GM04504 (cell line): ENCODE data around the gene TUBGCP6.
A peak's percentile ranks its signal among the peaks of the same experiment; 100 is the strongest.

ENCODE experiments used
- DNase-seq: peaks from one replicate; pipeline ENCODE4 v3.0.0-alpha.2; 2012; ENCODE audit warnings: low read depth

The TUBGCP6 gene

DNA sequence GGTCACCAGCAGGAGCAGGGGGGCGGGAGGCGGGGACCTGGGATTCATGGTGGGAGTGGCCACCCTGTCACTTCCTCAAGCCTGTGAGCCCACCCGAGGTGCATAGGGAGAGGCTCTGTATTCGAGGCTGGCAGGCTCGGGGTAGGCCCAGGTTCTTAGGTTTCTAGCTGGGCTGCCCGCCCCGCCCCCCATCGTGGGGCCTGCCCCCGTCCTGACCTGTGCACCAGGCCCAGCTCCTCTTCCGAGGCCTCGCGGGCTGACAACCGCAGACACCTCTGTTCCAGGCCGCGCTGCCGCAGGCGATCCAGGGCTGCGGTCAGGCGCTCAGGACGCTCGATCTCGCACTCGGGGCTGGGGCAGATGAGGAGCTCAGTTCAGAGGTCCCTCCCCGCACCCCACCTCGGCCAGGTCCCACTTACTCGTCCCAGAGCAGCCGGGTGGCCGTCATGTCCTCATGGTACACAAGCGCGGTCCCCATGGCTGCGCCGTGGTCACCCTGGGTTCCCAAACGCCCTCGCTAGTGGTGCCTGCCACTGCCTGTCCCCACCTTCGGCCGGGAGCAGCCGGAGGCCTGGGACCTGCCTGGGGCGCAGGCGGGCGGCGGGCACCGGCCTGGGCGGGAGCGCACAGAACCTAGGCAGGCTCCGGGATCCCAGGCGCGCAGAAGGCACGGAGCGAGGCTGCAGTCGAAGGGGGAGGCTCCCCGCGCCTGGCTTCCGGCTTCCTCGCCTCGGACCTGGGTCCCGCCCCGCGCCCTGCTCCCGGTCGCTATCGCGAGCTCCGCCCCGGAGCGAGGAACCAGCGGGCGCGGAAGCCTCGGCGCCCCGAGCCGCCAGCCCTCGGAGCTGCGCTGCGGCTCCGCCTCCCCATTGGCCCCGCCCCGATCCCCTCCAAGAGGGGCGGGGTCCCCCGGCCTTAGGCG lies 6.0 kb upstream of the TUBGCP6 start, which contains the start of gene HDAC10:
Gene HDAC10, minus strand, starts transcription at position 711 of the 922 bp plus-strand sequence. Its CDS starts 233 bp downstream, at position 478.
- peak; percentile 58 for DNase-seq

DNA sequence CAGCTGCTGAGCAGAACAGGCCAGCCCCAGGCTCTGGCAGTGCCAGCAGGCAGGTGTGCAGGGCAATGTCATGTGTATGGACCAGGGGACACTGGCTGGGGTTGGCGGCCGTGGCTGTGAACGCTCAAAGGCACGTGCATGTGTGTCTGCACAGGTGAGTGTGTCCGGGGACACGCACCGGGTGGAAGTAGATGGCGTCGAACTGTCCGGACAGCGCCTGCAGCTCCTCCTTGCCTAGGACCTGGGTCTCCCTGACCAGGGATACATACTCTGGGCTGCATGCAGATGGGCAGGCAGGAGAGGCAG lies 5.4 kb upstream of the TUBGCP6 start:
- DNase-seq, result no peak

DNA sequence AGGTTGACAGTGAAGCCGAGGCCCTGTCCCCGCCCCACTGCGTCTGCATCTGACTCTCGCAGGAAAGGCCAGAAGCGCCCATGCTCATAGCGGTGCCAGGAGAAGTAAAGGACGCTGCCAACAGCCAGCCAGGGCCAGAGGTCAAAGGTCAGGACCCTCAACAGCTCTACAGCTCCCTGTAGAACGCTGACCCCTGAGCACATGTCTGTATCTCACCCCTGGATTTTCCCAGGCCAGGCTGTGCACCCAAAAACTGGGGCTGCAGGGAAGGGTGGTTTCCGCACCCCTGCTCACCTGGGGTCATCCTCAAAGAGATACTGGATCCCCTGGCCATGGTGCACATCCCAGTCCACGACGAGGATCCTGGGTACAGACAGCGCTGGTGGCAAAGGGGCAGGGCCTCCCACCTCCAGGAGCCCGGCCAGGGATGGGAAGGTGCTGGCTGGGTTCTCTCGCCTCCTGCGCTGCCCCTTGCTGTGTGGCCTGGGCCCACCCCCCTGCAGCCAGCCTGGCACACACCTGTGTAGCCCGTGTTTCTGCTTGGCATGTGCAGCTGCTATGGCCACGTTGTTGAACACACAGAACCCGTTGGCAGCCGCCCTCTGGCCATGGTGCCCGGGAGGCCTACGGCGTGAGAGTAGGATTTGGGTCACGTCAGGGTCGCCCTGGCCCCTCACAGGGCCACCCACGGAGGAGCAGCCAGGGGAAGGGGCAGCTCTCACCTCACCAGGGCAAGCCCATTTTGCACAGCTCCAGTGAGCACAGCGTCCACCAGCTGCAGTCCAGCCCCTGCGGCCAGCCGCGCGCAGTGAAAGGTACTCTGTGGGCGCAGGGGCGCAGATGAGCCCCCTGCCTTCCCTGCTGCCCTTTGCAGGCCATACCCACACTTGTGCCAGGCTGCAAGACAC lies 4.8 kb upstream of the TUBGCP6 start:
- no peak for DNase-seq

DNA sequence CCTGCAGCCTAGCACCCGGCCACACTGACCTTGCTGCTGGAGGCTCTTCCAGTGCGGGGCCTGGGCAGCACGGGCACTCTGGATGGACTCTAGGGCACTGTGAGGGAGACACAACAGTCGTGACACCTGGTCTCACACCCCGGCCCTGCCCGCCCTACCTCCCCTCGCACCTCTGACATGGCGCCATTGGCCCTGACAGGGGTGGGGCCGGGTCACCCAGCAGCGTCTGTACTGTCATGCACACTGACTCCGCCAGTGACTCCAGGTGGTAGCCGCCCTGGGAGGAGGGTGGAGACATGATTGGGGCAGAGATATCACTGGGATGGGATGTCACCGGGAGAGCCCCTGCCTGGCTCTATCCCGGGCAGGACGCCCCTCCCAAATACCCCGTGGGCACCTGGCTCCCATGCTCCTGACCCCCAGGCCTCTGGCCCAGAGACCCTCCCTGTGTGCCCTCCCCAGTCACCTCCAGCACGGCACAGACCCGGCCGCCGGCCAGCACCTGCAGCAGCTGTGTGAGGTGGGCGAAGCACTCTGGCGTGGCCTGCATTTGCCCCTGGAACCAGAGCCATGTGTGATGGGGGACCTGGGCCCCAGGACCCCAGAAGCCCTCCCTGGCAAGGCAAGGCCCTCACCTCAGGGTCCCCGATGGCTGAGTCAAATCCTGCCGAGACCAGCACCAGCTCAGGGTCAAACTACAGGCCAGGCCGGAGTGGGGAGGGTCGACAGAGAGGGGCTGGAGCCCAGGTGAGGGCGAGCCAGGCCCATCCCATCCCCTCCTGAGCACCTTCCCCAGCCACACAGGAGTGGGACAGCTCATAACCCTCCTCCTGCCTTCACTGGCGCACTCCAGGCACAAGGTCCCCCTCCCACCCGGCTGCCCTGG lies 3.6 kb upstream of the TUBGCP6 start:
- no peak for DNase-seq

DNA sequence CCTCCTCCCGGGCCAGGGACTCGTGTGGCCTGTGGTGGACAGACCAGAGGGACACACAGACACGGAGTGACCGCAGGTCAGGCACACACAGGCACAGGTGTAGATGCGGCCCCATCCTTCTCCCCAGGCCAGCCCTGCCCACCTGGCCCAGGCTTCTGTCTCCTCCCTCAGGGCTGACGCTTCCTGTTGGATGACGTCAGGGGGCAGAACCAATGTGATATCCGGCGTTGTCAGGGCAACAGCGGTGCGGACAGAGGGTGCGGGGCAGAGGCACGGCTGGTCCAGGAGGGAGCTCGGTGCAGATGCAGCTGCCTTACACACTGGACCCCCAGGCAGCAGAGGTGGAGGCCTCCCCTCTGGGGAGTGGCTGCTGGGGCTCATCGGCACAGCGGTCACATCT lies 2.9 kb upstream of the TUBGCP6 start:
- DNase-seq, result no peak

DNA sequence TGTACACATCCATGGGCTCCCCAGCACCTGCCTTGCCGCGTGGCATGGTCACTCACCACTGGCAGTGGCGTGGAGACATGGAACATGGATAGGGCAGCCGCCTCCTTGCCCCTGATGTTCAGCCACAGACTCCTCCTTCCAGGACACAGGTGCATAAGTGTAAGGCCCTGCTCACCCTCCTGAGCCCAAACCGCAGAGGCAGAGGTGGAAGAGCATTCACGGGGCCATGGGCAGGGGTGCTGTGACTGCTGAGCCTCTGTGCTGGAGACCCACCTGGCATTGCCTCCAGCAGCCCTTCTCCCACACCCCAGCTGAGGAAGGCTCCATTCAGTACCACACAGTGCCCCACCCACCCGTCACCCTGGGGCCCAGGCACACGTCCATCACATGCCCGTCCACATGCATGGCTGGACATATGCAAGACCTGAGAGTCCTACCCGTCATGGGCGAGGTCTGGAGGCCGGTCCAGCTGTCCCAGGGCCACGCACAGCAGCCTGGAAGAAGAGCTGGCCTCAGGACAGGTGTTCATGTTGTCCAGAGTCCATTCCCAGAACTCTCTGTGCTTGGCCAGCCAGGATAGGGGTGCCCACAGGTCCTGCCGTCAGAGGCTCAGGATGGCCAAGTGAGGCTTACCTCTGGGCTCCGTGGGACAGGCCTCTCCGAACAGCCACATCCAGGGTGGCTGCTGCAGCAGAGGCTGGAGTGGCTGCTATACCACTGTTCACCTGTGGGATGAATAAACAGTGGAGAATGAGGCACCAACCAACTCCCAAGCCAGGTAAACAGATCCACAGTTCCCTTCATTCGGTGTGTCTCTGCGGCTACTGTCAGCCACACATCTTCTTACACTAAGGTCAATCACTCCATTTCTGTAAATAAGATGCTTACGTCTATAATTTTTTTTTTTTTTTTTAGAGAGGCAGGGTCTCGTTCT lies 1.7 kb upstream of the TUBGCP6 start:
- DNase-seq, result no peak

DNA sequence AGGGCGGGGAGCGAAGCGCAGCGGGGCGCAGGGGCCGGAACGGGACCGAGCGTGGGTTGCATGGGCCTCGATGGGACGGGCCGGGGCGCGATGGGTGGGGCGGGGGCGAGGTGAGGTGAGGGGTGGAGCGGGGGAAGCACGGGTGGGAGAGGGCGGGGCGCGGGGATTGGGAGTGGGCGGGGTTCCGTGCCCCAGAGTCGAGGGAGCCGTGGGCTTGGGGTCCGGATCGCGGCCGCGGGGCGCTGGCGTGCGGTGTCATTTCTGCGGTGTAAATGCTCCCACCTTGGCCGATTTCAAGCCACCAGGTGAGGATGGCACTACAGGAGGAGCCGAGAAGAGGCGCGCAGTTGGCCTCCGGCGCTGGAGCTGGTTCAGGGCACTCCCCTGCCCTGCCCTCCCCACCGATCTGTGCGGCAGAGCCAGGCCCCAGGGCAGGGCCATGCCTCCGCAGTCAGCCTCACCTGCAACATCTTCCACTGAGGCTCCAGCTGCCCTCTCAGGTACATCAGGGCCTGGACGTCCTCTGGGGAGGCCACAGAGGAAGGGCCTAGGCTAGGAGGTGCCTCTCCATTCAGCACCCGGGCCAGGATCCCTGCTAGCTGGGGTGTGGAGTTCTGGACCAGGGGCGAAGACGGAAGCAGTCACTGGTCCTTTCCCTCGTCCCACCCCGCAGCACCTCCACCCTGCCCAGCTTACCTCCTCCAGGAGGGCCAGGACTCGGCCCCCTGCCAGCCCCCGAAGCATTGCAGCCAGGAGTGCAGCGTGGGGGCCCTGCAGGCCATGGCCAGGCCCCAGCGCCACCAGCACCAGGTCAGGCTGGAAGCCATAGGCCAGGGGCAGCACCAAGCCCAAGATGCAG lies 620 bp upstream of the TUBGCP6 start:
- DNase-seq, result no peak

DNA sequence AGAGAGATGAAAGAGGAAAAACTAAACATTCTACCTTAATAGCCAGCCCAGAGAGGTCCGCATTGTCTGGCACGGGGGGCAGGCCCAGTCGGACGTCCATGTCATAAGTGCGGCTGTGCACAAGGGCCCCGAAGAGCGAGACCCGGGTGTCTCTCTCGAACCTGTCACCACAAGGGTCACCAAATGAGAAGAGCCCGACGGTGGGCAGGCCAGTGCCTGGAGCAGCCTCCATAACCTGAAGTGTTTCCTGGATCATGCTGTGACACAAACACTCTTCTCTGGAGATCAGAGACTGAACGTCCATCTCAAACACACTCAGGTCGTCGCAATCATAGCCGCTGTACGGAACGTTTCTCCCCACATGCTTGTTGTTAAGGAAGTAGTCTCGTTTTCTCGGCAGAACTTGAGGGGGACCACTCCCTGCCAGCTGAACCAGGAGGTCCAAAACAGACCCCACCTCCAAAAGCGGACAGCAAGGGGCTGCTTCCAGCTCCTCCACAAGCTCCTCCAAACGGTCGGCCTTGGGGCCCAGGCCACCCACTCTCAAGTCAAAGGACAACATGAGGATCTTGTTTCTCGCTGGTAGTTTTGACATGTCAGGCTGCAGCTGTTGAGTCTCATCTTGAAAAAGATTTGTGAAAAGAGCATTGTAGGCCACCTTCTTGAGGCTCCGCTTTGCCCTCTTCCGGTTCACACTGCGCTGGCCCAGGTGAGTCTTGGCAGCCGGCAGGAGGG lies 971 bp downstream of the TUBGCP6 start:
- no peak for DNase-seq

DNA sequence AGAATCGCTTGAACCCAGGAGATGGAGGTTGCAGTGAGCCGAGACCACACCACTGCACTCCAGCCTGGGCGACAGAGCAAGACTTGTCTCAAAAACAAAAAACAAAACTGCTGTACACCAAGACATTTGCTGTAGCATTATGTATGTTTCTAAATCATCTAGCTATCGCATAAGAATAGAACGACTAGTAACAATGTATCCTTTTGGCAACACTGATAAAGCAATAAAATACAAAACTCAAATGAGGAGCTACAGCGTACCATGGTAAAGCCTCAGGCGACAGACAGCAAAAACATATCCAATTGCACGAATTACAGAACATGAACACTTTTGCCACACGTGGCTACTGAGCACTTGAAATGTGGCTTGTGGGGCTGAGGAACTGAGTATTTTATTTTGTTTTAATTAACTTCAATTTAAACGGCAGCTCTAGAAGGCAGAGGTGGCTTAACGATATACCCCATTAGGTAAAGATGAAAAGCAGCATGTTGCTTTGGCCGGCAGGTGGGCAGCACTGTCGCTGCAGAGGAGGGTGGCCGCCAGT lies 2.3 kb downstream of the TUBGCP6 start:
- DNase-seq, result no peak

DNA sequence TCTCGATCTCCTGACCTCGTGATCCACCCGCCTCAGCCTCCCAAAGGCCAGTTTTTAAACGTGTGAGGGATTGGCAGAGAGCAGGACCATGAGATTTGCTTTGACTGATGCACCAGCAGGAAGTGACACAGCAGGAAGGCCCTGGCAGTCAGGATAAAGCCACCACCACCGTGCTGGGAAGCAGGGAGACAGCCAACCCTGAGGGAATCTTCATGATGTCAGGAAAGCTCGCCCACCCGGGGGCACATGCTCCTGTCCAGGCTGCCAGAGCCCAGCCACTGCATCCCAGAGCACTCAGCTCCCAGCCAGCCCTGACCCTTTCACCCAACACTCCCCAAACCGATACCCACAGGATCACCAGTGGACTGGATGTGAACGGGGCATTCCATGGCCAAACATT lies 6.1 kb downstream of the TUBGCP6 start:
- DNase-seq, result no peak

DNA sequence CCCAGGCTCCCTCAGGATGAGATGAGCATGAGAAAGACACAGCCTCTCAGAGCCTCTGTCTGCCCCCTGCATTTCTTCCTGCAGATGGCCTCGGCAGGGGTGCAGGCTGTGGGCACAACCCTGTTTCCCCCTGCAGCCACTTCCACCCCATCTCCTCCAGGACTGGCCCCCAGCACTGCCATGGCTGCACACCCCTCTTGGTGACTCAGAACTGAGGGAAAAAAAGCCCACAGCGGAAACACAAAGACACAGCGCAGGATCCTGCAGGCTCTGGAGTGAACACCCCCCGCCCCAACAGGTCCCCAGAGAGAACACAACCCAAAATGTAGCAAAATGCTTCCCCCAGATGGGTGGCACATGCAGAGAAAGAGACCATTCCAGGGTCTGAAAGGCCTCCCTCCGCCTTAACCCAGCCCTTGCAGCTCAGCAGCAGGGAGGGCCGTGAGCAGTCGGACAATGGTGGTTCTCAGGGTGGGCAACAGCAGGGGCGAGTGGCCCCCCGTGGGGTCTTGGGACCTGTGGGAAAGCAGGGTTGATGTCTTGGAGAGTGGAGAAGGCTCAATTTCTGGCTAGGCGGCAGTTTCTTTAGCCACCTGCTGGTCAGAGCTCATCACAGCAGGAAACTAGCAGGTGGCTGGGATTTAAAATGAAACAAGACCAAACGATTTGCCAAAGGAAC lies 8.0 kb downstream of the TUBGCP6 start:
- DNase-seq, result no peak

DNA sequence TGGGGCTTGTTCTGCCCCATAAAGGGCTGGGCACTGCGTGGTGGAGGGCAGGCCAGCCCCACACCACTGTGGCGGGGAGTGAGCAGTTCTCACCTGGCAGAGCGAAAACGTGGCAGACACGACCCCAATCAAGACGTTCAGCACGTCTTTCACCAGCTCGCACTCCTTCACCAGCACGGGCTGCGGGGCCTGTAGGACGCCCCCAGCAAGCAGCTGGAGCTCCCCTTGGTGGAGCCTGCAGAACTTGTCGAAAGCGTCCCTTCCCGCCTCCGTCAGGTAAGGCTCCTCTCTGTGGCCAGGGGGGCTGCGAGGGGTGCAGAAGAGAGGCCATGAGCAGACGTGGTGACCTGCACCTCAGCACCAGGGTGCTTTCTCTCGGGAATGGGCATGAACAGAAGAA lies 11.6 kb downstream of the TUBGCP6 start:
- DNase-seq, result no peak

DNA sequence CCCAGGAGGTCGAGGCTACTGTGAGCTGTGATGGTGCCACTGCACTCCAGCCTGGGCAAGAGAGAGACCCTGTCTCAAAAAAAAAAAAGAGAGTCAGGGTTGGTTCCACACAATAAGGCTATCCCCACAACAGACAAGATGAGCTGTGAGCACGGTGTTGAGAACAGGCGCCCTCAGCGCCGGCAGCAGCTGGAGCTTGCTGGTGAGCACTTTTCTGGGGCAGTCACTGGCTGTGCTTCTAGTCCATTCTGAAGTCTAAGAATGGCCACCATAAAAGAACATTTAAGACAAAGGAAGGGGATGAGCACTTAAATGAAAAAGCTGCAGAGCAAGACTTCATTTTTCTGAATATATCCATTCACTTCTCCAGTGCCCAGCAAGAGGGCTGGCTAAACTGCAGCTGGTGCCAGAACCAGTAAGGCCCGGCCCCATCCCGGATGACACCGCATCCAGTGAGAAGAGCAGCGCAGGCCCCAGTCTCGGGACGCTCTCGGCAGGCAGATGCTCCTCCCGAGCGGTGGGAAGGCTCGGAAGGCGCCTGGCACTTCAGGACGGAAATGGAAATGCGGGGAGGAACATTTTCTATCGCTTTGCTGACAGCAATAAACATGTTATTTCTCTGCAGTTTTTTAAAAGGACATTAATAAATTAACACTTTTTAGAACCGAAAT lies 12.2 kb downstream of the TUBGCP6 start:
- DNase-seq, result no peak

DNA sequence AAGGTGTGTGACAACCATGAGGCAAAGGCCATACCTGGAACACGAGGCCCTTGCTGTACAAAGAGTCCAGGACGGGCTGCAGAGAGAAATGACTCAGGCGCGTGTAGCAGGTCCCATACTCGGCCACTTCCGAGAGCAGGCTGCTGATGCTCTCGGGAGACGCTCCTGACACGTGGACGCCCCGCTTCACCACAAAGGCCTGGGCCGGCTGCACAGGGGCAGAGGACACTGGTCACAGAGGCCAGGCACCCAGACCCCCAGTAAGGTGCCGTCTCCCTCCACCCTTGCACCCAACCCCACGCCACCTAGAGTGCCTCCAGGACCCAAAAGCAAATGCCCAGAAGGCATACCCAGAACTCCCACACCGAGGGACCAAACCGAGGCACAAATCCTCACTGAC lies 15.5 kb downstream of the TUBGCP6 start:
- DNase-seq, result no peak

DNA sequence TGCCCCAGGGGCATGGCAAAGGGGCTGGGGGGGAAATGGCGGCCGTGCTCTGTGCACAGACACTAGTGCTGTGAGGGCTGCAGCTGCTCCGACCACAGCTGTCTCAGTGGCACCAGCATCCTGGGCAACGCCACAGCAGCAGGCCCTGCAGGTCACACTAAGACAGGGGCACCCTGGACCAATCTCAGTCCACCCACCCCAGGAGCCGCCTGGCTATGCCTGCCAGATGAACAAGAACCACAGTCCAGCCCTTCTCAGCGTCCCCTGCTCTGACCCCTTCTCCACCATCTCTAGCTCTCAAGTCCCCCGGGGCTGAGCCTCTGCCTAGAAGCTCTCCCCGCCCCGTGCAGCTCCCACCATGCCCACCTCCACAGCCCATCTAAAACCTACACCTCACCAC lies 16.5 kb downstream of the TUBGCP6 start:
- no peak for DNase-seq

DNA sequence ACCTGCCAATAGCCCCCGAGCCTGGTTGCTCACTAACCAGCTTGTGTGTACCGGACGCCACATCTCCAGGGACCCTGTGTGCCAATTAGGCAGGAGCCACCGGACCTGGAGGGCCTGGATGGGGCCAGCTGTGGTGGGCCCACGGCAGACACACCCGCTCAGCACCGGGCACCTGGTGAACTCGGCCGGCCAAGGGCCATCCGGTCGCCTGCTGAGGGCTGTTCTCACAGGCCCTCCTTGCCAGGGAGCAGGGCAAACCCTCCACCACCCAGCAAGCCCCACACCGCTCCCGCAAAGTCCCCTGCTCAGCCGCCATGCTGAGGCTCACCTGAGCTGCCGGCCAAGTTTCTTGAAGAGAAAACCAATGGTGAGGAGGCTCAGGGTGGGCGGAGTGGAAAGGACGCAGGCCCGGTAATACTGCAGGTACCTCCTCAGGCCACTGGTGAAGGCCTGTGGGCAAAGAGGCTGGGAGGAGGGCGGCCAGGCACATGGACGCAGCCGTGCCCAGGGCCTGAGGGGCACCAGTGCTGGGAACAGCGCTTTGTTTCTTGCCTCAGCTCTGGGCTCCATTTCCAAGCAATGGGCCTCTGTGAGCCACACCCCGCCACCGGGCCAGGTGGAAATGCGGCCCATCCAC lies 17.1 kb downstream of the TUBGCP6 start:
- no peak for DNase-seq

DNA sequence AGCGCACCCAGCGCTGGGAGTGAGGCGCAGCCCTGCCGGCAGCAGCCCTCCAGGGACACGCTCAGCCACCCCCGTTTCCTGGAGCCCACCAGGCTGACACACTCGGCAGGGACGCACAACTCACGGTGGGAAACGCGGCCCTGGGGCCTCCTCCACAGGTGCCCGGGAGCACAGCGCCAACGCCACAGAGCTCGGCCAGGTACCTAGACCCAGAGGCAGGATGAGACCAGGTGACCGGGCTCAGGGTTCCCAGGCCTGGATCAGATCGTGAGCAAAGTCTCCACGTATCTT lies 18.0 kb downstream of the TUBGCP6 start:
- DNase-seq, result no peak
